H9 (cell line): Measurements from ENCODE around the gene SPRED3. TPM values are rescaled to one million over a fixed set of nuclear protein-coding genes. Genes with fewer than 3 reads are reported as not detected.

Experiments used
- DNase-seq: peaks from one replicate; pipeline ENCODE4 v3.0.0-alpha.2; 2017
- H2AFZ ChIP-seq: one replicate; pipeline ENCODE4 v1.6.1; 2013; ENCODE audit warnings: mild to moderate bottlenecking, low read length, control low read depth, moderate library complexity
- H2AK5ac ChIP-seq: 2 replicates; pipeline ENCODE4 v1.6.1; 2013; ENCODE audit warnings: low read length, control low read depth, mixed read lengths; ENCODE audit not compliant: insufficient read length
- H2BK120ac ChIP-seq: one replicate; pipeline ENCODE4 v1.6.1; 2013; ENCODE audit warnings: low read depth, mild to moderate bottlenecking, low read length, control low read depth, inconsistent platforms; ENCODE audit not compliant: poor library complexity, severe bottlenecking
- H2BK12ac ChIP-seq: 2 replicates; pipeline ENCODE4 v1.6.1; 2013; ENCODE audit warnings: low read length, control low read depth, mixed read lengths, low read depth; ENCODE audit not compliant: insufficient read length
- H2BK15ac ChIP-seq: 2 replicates; pipeline ENCODE4 v1.6.1; 2013; ENCODE audit warnings: low read depth, low read length, control low read depth
- H2BK20ac ChIP-seq: one replicate; pipeline ENCODE4 v1.6.1; 2013; ENCODE audit warnings: low read depth, mild to moderate bottlenecking, low read length, control low read depth, inconsistent platforms; ENCODE audit not compliant: poor library complexity, severe bottlenecking
- H2BK5ac ChIP-seq: 2 replicates; pipeline ENCODE4 v1.6.1; 2013; ENCODE audit warnings: low read length, control low read depth, mixed read lengths; ENCODE audit not compliant: insufficient read length
- H3K14ac ChIP-seq: 2 replicates; pipeline ENCODE4 v1.6.1; 2013; ENCODE audit warnings: low read length, control low read depth; ENCODE audit not compliant: insufficient read depth
- H3K18ac ChIP-seq: 2 replicates; pipeline ENCODE4 v1.6.1; 2013; ENCODE audit warnings: low read depth, mild to moderate bottlenecking, mixed read lengths, low read length, control low read depth; ENCODE audit not compliant: insufficient read length
- H3K23ac ChIP-seq: 2 replicates; pipeline ENCODE4 v1.6.1; 2013; ENCODE audit warnings: low read length, control low read depth, mixed read lengths, low read depth; ENCODE audit not compliant: insufficient read length
- H3K23me2 ChIP-seq: 2 replicates; pipeline ENCODE4 v1.6.1; 2013; ENCODE audit warnings: low read depth, mild to moderate bottlenecking, mixed read lengths, low read length, control low read depth; ENCODE audit not compliant: insufficient read length, poor library complexity, severe bottlenecking
- H3K27ac ChIP-seq: 2 replicates; pipeline ENCODE4 v1.5.1; 2013; ENCODE audit warnings: low read length, control low read depth, mixed read lengths, low read depth; ENCODE audit not compliant: insufficient read length
- H3K27me3 ChIP-seq: 2 replicates; pipeline ENCODE4 v1.6.1; 2013; ENCODE audit warnings: low read length, control low read depth, inconsistent platforms; ENCODE audit not compliant: insufficient read depth
- H3K4ac ChIP-seq: 2 replicates; pipeline ENCODE4 v1.6.1; 2013; ENCODE audit warnings: low read depth, mild to moderate bottlenecking, control low read depth, inconsistent platforms, low read length, moderate library complexity
- H3K4me1 ChIP-seq: 2 replicates; pipeline ENCODE4 v1.6.1; 2013; ENCODE audit warnings: low read length, control low read depth, inconsistent platforms; ENCODE audit not compliant: insufficient read depth
- H3K4me2 ChIP-seq: 2 replicates; pipeline ENCODE4 v1.6.1; 2013; ENCODE audit warnings: low read length, control low read depth, mixed read lengths; ENCODE audit not compliant: insufficient read length, insufficient read depth
- H3K56ac ChIP-seq: 2 replicates; pipeline ENCODE4 v1.6.1; 2013; ENCODE audit warnings: low read depth, mild to moderate bottlenecking, mixed read lengths, low read length, control low read depth; ENCODE audit not compliant: insufficient read length
- H3K79me1 ChIP-seq: 2 replicates; pipeline ENCODE4 v1.6.1; 2013; ENCODE audit warnings: low read depth, mild to moderate bottlenecking, moderate library complexity, low read length, control low read depth, inconsistent platforms; ENCODE audit not compliant: insufficient read depth, poor library complexity, severe bottlenecking
- H3K79me2 ChIP-seq: 2 replicates; pipeline ENCODE4 v1.6.1; 2013; ENCODE audit warnings: low read length, control low read depth, inconsistent platforms; ENCODE audit not compliant: insufficient read depth
- H3K9ac ChIP-seq: 2 replicates; pipeline ENCODE4 v1.6.1; 2013; ENCODE audit warnings: low read length, control low read depth, mixed read lengths; ENCODE audit not compliant: insufficient read length; ENCODE audit errors: extremely low read depth
- H3K9me3 ChIP-seq: one replicate; pipeline ENCODE4 v1.6.1; 2013; ENCODE audit warnings: low read depth, low read length, inconsistent platforms; ENCODE audit not compliant: control insufficient read depth
- H3T11ph ChIP-seq: one replicate; pipeline ENCODE4 v1.6.1; 2013; ENCODE audit warnings: mild to moderate bottlenecking, low read length, control low read depth, inconsistent platforms
- H4K20me1 ChIP-seq: one replicate; pipeline ENCODE4 v1.6.1; 2013; ENCODE audit not compliant: control insufficient read depth, insufficient read length, insufficient read depth
- H4K5ac ChIP-seq: 2 replicates; pipeline ENCODE4 v1.6.1; 2013; ENCODE audit warnings: low read depth, mild to moderate bottlenecking, mixed read lengths, low read length, control low read depth; ENCODE audit not compliant: insufficient read length
- H4K8ac ChIP-seq: replicated peaks from 2 replicates; pipeline ENCODE4 v1.6.1; 2013; ENCODE audit warnings: low read length, control low read depth, mixed read lengths, low read depth; ENCODE audit not compliant: insufficient read length
- H4K91ac ChIP-seq: 2 replicates; pipeline ENCODE4 v1.6.1; 2013; ENCODE audit warnings: low read depth, mild to moderate bottlenecking, moderate library complexity, mixed read lengths, low read length, control low read depth; ENCODE audit not compliant: insufficient read length
- H3K27ac Mint-ChIP-seq, 3 experiments: 2 replicates in 2 of 3; 3 replicates in 1 of 3; pipeline ENCODE4 v1.8.0; 2020 to 2021; ENCODE audit warnings: mixed read lengths in 3 of 3, mild to moderate bottlenecking in 1 of 3, moderate library complexity in 1 of 3
- H3K27me3 Mint-ChIP-seq: 2 replicates; pipeline ENCODE4 v1.8.0; 2021; ENCODE audit warnings: low read depth, mild to moderate bottlenecking, moderate library complexity, mixed read lengths
- H3K36me3 Mint-ChIP-seq, 3 experiments: 2 replicates in 2 of 3; 3 replicates in 1 of 3; pipeline ENCODE4 v1.8.0; 2020 to 2021; ENCODE audit warnings: low read depth in 3 of 3, mixed read lengths in 3 of 3; ENCODE audit not compliant: insufficient read depth in 1 of 3
- H3K4me1 Mint-ChIP-seq, 2 experiments: 2 replicates each; pipeline ENCODE4 v1.8.0; 2020; ENCODE audit warnings: mixed read lengths in 2 of 2
- H3K4me3 Mint-ChIP-seq, 2 experiments: 2 replicates in 1 of 2; 3 replicates in 1 of 2; pipeline ENCODE4 v1.8.0; 2020 to 2021; ENCODE audit warnings: mild to moderate bottlenecking in 2 of 2, mixed read lengths in 2 of 2, moderate library complexity in 1 of 2
- H3K9me3 Mint-ChIP-seq, 2 experiments: 2 replicates in 1 of 2; 3 replicates in 1 of 2; pipeline ENCODE4 v1.8.0; 2020; ENCODE audit warnings: mild to moderate bottlenecking in 2 of 2, mixed read lengths in 2 of 2, moderate library complexity in 1 of 2
- WGBS: extraction: QIAGEN DNeasy Blood & Tissue Kit; methylation state at CpG from one replicate; pipeline ENCODE4 v1.1.7; 2013; ENCODE audit warnings: missing lambda C conversion rate, low lambda C conversion rate, mixed read lengths; ENCODE audit not compliant: insufficient read length; ENCODE audit errors: extremely low coverage; 5-methylcytosine and 5-hydroxymethylcytosine counted together
- total RNA-seq: library from RNA; stranded (reverse); gene quantifications from 2 replicates; pipeline ENCODE4 v1.2.1, GENCODE V29; 2021
- TF ChIP-seq, protein P1 (sequence below): fragments of 200-600 bp; sonication (generic); conservative IDR thresholded peaks from 3 replicates; pipeline ENCODE4 v1.8.0; 2021; ENCODE audit warnings: antibody characterized with exemption, mild to moderate bottlenecking

The SPRED3 gene
- total RNA-seq, 1 experiment from 2014 or later: 16.4 TPM

DNA sequence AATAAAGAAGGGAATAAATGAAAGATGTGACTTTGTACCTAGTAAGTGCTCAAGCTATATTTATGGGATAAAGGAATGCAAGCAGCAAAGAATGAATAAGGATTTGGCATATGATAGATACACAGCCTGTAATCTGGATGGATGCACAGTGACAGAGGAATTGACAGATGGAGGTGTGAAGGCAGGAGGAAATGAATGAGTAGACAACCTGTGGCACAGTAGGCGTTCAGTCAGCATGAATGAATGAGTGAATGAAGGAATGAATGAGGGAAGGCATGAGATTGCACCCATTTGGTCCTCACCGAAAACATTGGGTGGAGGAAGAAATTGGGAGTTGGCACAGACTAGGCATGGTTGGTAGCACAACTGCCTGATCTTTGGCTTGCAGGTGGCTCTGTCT, 18.9 kb upstream of the SPRED3 start:
- no peak overlapping the region for H3K4me3 Mint-ChIP-seq

More for the DNA sequence above, 18.9 kb upstream of the SPRED3 start:
- TF ChIP-seq, protein P1, sequence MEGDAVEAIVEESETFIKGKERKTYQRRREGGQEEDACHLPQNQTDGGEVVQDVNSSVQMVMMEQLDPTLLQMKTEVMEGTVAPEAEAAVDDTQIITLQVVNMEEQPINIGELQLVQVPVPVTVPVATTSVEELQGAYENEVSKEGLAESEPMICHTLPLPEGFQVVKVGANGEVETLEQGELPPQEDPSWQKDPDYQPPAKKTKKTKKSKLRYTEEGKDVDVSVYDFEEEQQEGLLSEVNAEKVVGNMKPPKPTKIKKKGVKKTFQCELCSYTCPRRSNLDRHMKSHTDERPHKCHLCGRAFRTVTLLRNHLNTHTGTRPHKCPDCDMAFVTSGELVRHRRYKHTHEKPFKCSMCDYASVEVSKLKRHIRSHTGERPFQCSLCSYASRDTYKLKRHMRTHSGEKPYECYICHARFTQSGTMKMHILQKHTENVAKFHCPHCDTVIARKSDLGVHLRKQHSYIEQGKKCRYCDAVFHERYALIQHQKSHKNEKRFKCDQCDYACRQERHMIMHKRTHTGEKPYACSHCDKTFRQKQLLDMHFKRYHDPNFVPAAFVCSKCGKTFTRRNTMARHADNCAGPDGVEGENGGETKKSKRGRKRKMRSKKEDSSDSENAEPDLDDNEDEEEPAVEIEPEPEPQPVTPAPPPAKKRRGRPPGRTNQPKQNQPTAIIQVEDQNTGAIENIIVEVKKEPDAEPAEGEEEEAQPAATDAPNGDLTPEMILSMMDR: no peak
- Histone ChIP-seq H2BK12ac (no peak overlapping the region), H3K23ac (no peak overlapping the region), H4K5ac (no peak overlapping the region), H2BK15ac (no peak overlapping the region), H3K79me2 (no peaks in the 10 kb centered on the region), H3K56ac (no peak overlapping the region), H3T11ph (no peak overlapping the region), H3K4me1 (no peaks in the 10 kb centered on the region), H3K23me2 (peaks cover 5% of the 10 kb centered on the region), H3K9ac (no peak overlapping the region), H3K4me2 (no peak overlapping the region), H3K4ac (no peak overlapping the region), H2BK20ac (no peak overlapping the region), H3K18ac (no peak overlapping the region), H4K91ac (no peak overlapping the region), H4K20me1 (no peaks in the 10 kb centered on the region), H2AFZ (no peak overlapping the region), H3K9me3 (no peaks in the 10 kb centered on the region), H2AK5ac (no peak overlapping the region), H3K27ac (no peak overlapping the region), H3K14ac (no peak overlapping the region), H2BK120ac (no peak overlapping the region), H4K8ac (no peak overlapping the region), H3K79me1 (no peaks in the 10 kb centered on the region), H3K27me3 (no peaks in the 10 kb centered on the region), H2BK5ac (no peak overlapping the region)
- H3K27ac Mint-ChIP-seq: no peak overlapping the region
- H3K36me3 Mint-ChIP-seq: peaks cover 0 to 3% (median 0%) of the 10 kb centered on the region in 3 experiments; a peak in 2 of 7 replicates
- peaks cover 5 to 6% of the 10 kb centered on the region in 2 experiments; a peak in 2 of 4 replicates for H3K4me1 Mint-ChIP-seq
- peaks cover 54% of the 10 kb centered on the region for H3K27me3 Mint-ChIP-seq
- peaks cover 3 to 7% of the 10 kb centered on the region in 2 experiments; a peak in 2 of 5 replicates for H3K9me3 Mint-ChIP-seq
- no peak for DNase-seq
- no CpG with 5 or more reads among the region's 2 CpGs for WGBS
